ENCODE data around the gene PRRC2B. TPM values are rescaled to one million over a fixed set of nuclear protein-coding genes. Genes with fewer than 3 reads are reported as not detected.

Gene PRRC2B
- total and polyA plus RNA-seq, 2 experiments from 2014 or later: 45.0 to 193 TPM

GRCh38 chr9:131473198-131473885 lies 79.5 kb downstream of the PRRC2B start (continued):
- TF ChIP-seq ZNF462 (CRISPR knock-in tag; IDR thresholded peaks at IDR 0.05): no peak
- TF ChIP-seq STAT1 (IDR thresholded peaks at IDR 0.05; ENCODE audit: unreplicated experiment): no peak
- TF ChIP-seq ZNF114 (CRISPR knock-in tag; IDR thresholded peaks at IDR 0.05): no peak
- TF ChIP-seq POLR2AphosphoS5 (IDR thresholded peaks at IDR 0.05; ENCODE audit: low read depth): no peak
- TF ChIP-seq, protein P1, sequence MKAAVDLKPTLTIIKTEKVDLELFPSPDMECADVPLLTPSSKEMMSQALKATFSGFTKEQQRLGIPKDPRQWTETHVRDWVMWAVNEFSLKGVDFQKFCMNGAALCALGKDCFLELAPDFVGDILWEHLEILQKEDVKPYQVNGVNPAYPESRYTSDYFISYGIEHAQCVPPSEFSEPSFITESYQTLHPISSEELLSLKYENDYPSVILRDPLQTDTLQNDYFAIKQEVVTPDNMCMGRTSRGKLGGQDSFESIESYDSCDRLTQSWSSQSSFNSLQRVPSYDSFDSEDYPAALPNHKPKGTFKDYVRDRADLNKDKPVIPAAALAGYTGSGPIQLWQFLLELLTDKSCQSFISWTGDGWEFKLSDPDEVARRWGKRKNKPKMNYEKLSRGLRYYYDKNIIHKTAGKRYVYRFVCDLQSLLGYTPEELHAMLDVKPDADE (IDR thresholded peaks at IDR 0.05): no peak
- no peak for TF ChIP-seq EZH2 (IDR thresholded peaks at IDR 0.05; ENCODE audit: low read depth, unreplicated experiment)
- TF ChIP-seq NANOG (IDR thresholded peaks at IDR 0.05; ENCODE audit: borderline replicate concordance): no peak
- TF ChIP-seq ZNF331 (CRISPR knock-in tag; IDR thresholded peaks at IDR 0.05; ENCODE audit: low read depth): no peak
- TF ChIP-seq JUNB (IDR thresholded peaks at IDR 0.05; ENCODE audit: unreplicated experiment): no peak
- TF ChIP-seq CREB1 (CRISPR knock-in tag; IDR thresholded peaks at IDR 0.05; ENCODE audit: low read depth): no peak
